SK-N-MC (cell line): ENCODE data around the gene ADAMTS6.
"Not testable (repeated sequence)": the region's sequence is repeated elsewhere in the genome, so short reads cannot be mapped to it uniquely, and the experiment has no call there.

Source experiments
- DNase-seq: peaks from one replicate; pipeline ENCODE4 v3.0.0-alpha.2; 2011; ENCODE audit warnings: low read depth, low spot score
- H3K27ac ChIP-seq: fragments of 200-600 bp; sonication (generic); 2 replicates; pipeline ENCODE4 v1.5.1; 2016; ENCODE audit warnings: mixed run types
- H3K36me3 ChIP-seq: fragments of 200-600 bp; sonication (generic); 2 replicates; pipeline ENCODE4 v1.6.1; 2017; ENCODE audit warnings: antibody characterized with exemption, low read length, mixed read lengths; ENCODE audit not compliant: insufficient read depth
- H3K4me3 ChIP-seq: fragments of 200-600 bp; sonication (generic); 2 replicates; pipeline ENCODE4 v1.5.1; 2016
- H3K9ac ChIP-seq: fragments of 200-600 bp; sonication (generic); 2 replicates; pipeline ENCODE4 v1.8.0; 2017; ENCODE audit warnings: mixed run types, mixed read lengths; ENCODE audit not compliant: insufficient read length
- H3K9me3 ChIP-seq: fragments of 200-600 bp; sonication (generic); 2 replicates; pipeline ENCODE4 v1.6.1; 2017; ENCODE audit warnings: low read depth, mild to moderate bottlenecking, antibody characterized with exemption, low read length, moderate library complexity, mixed read lengths
- EZH2 ChIP-seq: fragments of 200-600 bp; sonication (generic); IDR thresholded peaks from one replicate; pipeline ENCODE4 v1.6.1; 2017; ENCODE audit warnings: antibody characterized with exemption
- FOXP2 ChIP-seq: optimal IDR thresholded peaks from 2 replicates; pipeline ENCODE3; 2011; ENCODE audit warnings: mild to moderate bottlenecking, moderate library complexity; ENCODE audit not compliant: insufficient read depth; ENCODE audit errors: extremely low read length, control extremely low read depth
- POLR2AphosphoS5 ChIP-seq: IDR thresholded peaks from 2 replicates; pipeline ENCODE4 v1.6.1; 2012; ENCODE audit warnings: mild to moderate bottlenecking, low read depth, low read length, borderline replicate concordance

The ADAMTS6 gene

GRCh38 chr5:65192331-65192730 lies 289.4 kb downstream of the ADAMTS6 start:
- DNase-seq = no peak
- no peak overlapping the region for H3K9ac ChIP-seq
- no peaks in the 10 kb centered on the region for H3K9me3 ChIP-seq
- no peak for TF ChIP-seq EZH2
- TF ChIP-seq FOXP2 = no peak
- TF ChIP-seq POLR2AphosphoS5 = no peak
- H3K27ac ChIP-seq = no peak overlapping the region
- no peak overlapping the region for H3K4me3 ChIP-seq
- H3K36me3 ChIP-seq = no peaks in the 10 kb centered on the region

GRCh38 chr5:65191554-65192135 lies 290.1 kb downstream of the ADAMTS6 start:
- H3K27ac ChIP-seq = no peak overlapping the region
- TF ChIP-seq FOXP2 (no peak), POLR2AphosphoS5 (no peak), EZH2 (no peak)
- H3K4me3 ChIP-seq = no peak overlapping the region
- H3K9ac ChIP-seq = no peak overlapping the region
- H3K36me3 ChIP-seq = no peaks in the 10 kb centered on the region
- no peaks in the 10 kb centered on the region for H3K9me3 ChIP-seq
- DNase-seq = no peak

GRCh38 chr5:65190328-65191053 lies 291.2 kb downstream of the ADAMTS6 start:
- Histone ChIP-seq H3K36me3 (no peaks in the 10 kb centered on the region), H3K27ac (no peak overlapping the region), H3K4me3 (no peak overlapping the region), H3K9ac (no peak overlapping the region), H3K9me3 (no peaks in the 10 kb centered on the region)
- DNase-seq = no peak
- no peak for TF ChIP-seq FOXP2
- TF ChIP-seq POLR2AphosphoS5 = no peak
- TF ChIP-seq EZH2 = no peak

GRCh38 chr5:65186646-65187227 lies 295.0 kb downstream of the ADAMTS6 start:
- Histone ChIP-seq H3K27ac (no peak overlapping the region), H3K9ac (no peak overlapping the region), H3K4me3 (no peak overlapping the region), H3K36me3 (no peaks in the 10 kb centered on the region), H3K9me3 (no peaks in the 10 kb centered on the region)
- TF ChIP-seq FOXP2 = no peak
- no peak for TF ChIP-seq EZH2
- TF ChIP-seq POLR2AphosphoS5 = no peak
- no peak for DNase-seq

GRCh38 chr5:65185468-65185867 lies 296.3 kb downstream of the ADAMTS6 start:
- TF ChIP-seq POLR2AphosphoS5 (no peak), EZH2 (no peak), FOXP2 (no peak)
- Histone ChIP-seq H3K4me3 (no peak overlapping the region), H3K27ac (no peak overlapping the region), H3K9me3 (no peaks in the 10 kb centered on the region), H3K9ac (no peak overlapping the region), H3K36me3 (no peaks in the 10 kb centered on the region)
- no peak for DNase-seq

GRCh38 chr5:65184780-65185179 lies 296.9 kb downstream of the ADAMTS6 start:
- no peaks in the 10 kb centered on the region for H3K36me3 ChIP-seq
- H3K4me3 ChIP-seq = no peak overlapping the region
- no peak overlapping the region for H3K9ac ChIP-seq
- H3K27ac ChIP-seq = no peak overlapping the region
- H3K9me3 ChIP-seq = no peaks in the 10 kb centered on the region
- TF ChIP-seq FOXP2 (no peak), POLR2AphosphoS5 (no peak), EZH2 (no peak)
- DNase-seq = no peak

GRCh38 chr5:65174231-65174630 lies 307.5 kb downstream of the ADAMTS6 start:
- H3K36me3 ChIP-seq, DNase-seq, H3K9me3 ChIP-seq, H3K27ac ChIP-seq, H3K4me3 ChIP-seq, H3K9ac ChIP-seq: not testable (repeated sequence)

- Histone ChIP-seq H3K4me3 (no peak overlapping the region), H3K36me3 (no peaks in the 10 kb centered on the region), H3K9ac (no peak overlapping the region), H3K27ac (no peak overlapping the region), H3K9me3 (no peaks in the 10 kb centered on the region)
- TF ChIP-seq FOXP2 = no peak
- TF ChIP-seq EZH2 = no peak
- TF ChIP-seq POLR2AphosphoS5 = no peak
- DNase-seq = no peak
Measured at GRCh38 chr5:65173130-65173525, 308.6 kb downstream of the ADAMTS6 start.
